GM12872 (cell line): Measurements from ENCODE around the gene NDRG4.

Source experiments
- TF ChIP-seq, protein P1 (sequence below): IDR thresholded peaks from 3 replicates; pipeline ENCODE4 v1.5.1; 2011; ENCODE audit warnings: low read depth, mild to moderate bottlenecking, low read length, moderate library complexity; ENCODE audit not compliant: insufficient read depth

The NDRG4 gene

DNA sequence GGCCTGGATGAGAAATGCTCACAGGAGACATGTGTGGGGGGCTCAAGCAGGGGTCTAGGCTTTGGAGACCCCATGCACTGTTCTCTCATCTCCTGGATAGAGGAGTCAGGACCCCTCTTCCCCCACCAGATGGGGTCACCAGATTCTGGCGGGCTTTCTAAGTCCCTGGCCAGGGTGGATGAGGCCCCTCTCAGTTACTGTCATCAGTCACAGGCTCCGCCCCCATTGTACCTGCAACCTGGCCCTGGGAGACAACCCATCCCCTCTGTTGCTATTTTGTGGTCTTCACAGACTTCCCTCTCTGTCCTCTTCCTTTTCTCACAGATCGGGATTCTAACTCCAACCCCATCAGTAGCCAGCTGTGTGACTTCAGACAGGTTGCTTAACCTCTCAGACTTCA, 33.5 kb upstream of the NDRG4 start:
- TF ChIP-seq, protein P1, sequence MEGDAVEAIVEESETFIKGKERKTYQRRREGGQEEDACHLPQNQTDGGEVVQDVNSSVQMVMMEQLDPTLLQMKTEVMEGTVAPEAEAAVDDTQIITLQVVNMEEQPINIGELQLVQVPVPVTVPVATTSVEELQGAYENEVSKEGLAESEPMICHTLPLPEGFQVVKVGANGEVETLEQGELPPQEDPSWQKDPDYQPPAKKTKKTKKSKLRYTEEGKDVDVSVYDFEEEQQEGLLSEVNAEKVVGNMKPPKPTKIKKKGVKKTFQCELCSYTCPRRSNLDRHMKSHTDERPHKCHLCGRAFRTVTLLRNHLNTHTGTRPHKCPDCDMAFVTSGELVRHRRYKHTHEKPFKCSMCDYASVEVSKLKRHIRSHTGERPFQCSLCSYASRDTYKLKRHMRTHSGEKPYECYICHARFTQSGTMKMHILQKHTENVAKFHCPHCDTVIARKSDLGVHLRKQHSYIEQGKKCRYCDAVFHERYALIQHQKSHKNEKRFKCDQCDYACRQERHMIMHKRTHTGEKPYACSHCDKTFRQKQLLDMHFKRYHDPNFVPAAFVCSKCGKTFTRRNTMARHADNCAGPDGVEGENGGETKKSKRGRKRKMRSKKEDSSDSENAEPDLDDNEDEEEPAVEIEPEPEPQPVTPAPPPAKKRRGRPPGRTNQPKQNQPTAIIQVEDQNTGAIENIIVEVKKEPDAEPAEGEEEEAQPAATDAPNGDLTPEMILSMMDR = no peak

- TF ChIP-seq, protein P1 = no peak
Observed at GRCh38 chr16:58467905-58468304, 32.0 kb upstream of the NDRG4 start.

- TF ChIP-seq, protein P1 = no peak
Observed at GRCh38 chr16:58471209-58471975, 28.6 kb upstream of the NDRG4 start.

DNA sequence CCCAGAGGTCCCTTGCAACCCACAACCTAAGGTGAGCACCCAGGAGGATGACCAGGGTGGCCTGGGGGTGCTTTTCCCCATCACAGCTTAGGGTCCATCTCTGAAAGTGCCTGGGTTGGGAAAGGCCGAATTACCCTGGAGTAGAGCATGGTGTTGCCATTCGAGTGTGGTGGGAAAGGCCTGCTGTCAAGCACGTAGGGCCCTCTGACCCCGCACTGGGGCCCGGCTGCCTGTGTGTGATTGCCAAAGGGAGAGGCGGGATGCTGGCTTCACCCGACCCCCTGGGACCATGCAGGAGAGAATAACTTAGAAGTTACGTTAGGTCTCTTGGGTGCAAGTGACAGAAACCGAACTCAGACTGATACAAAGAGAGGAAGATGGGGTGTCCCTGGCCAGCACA, 27.7 kb upstream of the NDRG4 start:
- TF ChIP-seq, protein P1 = no peak

DNA sequence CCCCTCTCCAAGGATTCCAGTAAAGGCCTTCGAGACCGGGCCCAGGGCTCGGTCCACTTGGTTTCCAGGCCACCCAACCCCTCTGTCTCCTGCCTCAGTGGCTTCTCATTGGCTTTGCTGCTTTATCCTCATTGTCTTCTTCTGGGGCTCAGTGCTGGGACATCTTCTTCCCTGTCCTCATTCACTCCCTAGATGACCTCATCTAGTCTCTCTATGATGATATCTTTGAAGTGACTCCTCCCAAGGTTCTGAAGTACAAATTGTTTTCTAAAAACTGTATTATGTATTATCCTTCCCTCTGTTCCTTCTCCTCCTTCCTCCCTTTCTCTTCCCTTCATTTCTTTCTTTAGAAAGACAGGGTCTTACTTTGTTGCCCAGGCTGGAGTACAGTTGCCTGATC, 27.1 kb upstream of the NDRG4 start:
- TF ChIP-seq, protein P1 = no peak

DNA sequence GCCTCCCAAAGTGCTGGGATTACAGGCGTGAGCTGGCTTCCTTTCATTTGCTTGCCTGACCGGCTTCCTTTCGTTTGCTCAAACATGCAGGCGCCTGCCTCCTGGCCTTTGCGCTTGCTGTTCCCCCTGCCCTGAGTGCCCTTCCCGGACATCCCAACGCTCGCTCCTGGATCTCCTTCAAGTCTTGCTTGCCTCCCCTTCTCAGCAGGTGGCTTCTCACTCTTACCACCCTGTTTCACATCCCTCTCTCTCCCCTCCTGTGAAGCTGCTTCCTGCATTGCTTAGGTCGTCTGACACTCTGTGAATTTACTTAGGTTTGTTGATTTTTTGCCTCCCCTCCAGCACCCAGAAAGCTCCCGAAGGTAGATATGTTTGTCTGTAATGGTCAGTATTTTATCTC, 25.6 kb upstream of the NDRG4 start:
- TF ChIP-seq, protein P1 = no peak

DNA sequence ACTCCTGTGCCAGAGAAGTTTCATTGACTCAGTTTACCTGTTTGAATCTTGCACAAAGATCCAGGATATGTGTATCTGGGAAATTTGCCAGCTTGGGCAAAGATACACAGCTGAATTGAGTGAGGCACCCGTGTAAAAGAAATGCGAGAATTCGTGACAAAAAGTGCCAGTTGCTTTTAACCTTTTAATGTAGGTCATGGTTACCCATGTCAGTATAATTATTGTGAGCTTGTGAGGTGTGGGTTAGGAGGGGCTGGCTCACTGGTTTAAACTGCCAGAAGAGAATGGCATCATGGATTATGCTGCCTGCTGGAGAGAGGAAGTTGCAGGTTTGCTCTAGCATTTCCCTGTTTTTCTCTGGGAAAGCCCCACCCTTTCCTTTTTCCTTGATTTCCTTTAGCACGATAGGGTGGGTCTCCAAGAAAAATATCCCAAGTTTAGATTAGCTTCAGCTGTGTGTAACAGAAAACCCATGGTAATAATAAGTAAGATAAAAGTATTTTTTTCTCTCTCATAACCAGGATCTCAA, 24.8 kb upstream of the NDRG4 start:
- TF ChIP-seq, protein P1 = no peak
